OCI-LY7 (cell line): Measurements from ENCODE around the gene CDKAL1. TPM values are rescaled to one million over a fixed set of nuclear protein-coding genes. Genes with fewer than 3 reads are reported as not detected.
"Not testable (repeated sequence)": the region's sequence is repeated elsewhere in the genome, so short reads cannot be mapped to it uniquely, and the experiment has no call there.

Experiments
- BruUV-seq: library from RNA; stranded (reverse); fragments of 400-500 nt; replicated peaks from 2 replicates; lab custom pipeline; 2021; lab: Mats Ljungman, UMichigan
- CTCF ChIA-PET: fragments of 300-600 bp; sonication (Branson Sonifier 250); formaldehyde crosslinking; loops from one replicate; lab custom pipeline; 2022; ENCODE audit warnings: antibody characterized with exemption; ENCODE audit not compliant: unreplicated experiment; lab: Charles Lee
- POLR2A ChIA-PET: fragments of 300-600 bp; sonication (Branson Sonifier 250); formaldehyde crosslinking; loops from one replicate; lab custom pipeline; 2022; ENCODE audit warnings: antibody characterized with exemption; lab: Charles Lee
- DNase-seq: peaks from one replicate; pipeline ENCODE4 v3.0.0-alpha.2; 2015; ENCODE audit warnings: low spot score
- H2AFZ ChIP-seq: fragments of 200-600 bp; sonication (generic), shearing (Covaris generic); 2 replicates; pipeline ENCODE4 v1.6.1; 2014; ENCODE audit warnings: mild to moderate bottlenecking, antibody characterized with exemption, low read length, moderate library complexity
- H3K27ac ChIP-seq: fragments of 200-600 bp; sonication (generic); 2 replicates; pipeline ENCODE4 v1.5.1; 2014; ENCODE audit warnings: mixed run types, low read depth, mild to moderate bottlenecking, moderate library complexity, low read length, inconsistent platforms; ENCODE audit not compliant: poor library complexity, severe bottlenecking
- H3K36me3 ChIP-seq: fragments of 200-600 bp; sonication (generic); 2 replicates; pipeline ENCODE4 v1.6.1; 2014; ENCODE audit warnings: mild to moderate bottlenecking, antibody characterized with exemption, low read length, moderate library complexity, mixed read lengths; ENCODE audit not compliant: insufficient read depth
- H3K4me1 ChIP-seq: fragments of 200-600 bp; sonication (generic); 2 replicates; pipeline ENCODE4 v1.5.1; 2014; ENCODE audit warnings: mild to moderate bottlenecking, low read length; ENCODE audit not compliant: insufficient read depth, poor library complexity, severe bottlenecking
- H3K4me2 ChIP-seq: fragments of 200-600 bp; sonication (generic); 2 replicates; pipeline ENCODE4 v1.6.1; 2014; ENCODE audit warnings: mild to moderate bottlenecking, low read length
- H3K4me3 ChIP-seq: fragments of 200-600 bp; sonication (generic); 2 replicates; pipeline ENCODE4 v1.5.1; 2014; ENCODE audit warnings: mild to moderate bottlenecking, low read depth, low read length; ENCODE audit not compliant: poor library complexity, severe bottlenecking
- H3K79me2 ChIP-seq: fragments of 200-600 bp; sonication (generic); 2 replicates; pipeline ENCODE4 v1.6.1; 2016; ENCODE audit warnings: low read depth, mild to moderate bottlenecking, low read length, moderate library complexity, mixed read lengths; ENCODE audit not compliant: insufficient read depth
- H3K9me2 ChIP-seq: fragments of 200-600 bp; sonication (generic); 2 replicates; pipeline ENCODE4 v1.6.1; 2016; ENCODE audit warnings: mild to moderate bottlenecking, low read length, mixed read lengths; ENCODE audit not compliant: insufficient read depth
- H3K9me3 ChIP-seq: fragments of 200-600 bp; sonication (generic); 2 replicates; pipeline ENCODE4 v1.6.1; 2014; ENCODE audit warnings: mild to moderate bottlenecking, mixed run types, low read length, mixed read lengths
- H4K20me1 ChIP-seq: fragments of 200-600 bp; sonication (generic); 2 replicates; pipeline ENCODE4 v1.6.1; 2014; ENCODE audit warnings: mild to moderate bottlenecking, antibody characterized with exemption, low read length, moderate library complexity, mixed read lengths; ENCODE audit not compliant: insufficient read depth
- CTCF ChIP-seq: fragments of 200-600 bp; sonication (generic); conservative IDR thresholded peaks from 2 replicates; pipeline ENCODE4 v1.5.1; 2014; ENCODE audit warnings: mild to moderate bottlenecking, antibody characterized with exemption, low read length, moderate library complexity, mixed read lengths
- EZH2phosphoT487 ChIP-seq: fragments of 200-600 bp; sonication (generic); IDR thresholded peaks from 2 replicates; pipeline ENCODE4 v1.6.1; 2018; ENCODE audit warnings: low read depth, borderline replicate concordance, mild to moderate bottlenecking, mixed run types, antibody characterized with exemption, low read length, moderate library complexity, mixed read lengths
- intact Hi-C: fragments of 100-400 bp; cut with micrococcal nuclease; formaldehyde crosslinking; loops from one replicate; pipeline ENCODE4 v1.10.0; 2022; ENCODE audit not compliant: unreplicated experiment
- total RNA-seq, 2 experiments: library from RNA; depleted of rRNA in 1 of 2; stranded (reverse); fragments of >200 nt in 1 of 2; shearing (Covaris generic) in 1 of 2; gene quantifications; 2 replicates each; pipeline ENCODE4 v1.2.3, GENCODE V29; 2014 to 2022

The CDKAL1 gene
- total RNA-seq, 2 experiments from 2014 or later: 19.9 to 21.1 TPM

- H3K79me2 ChIP-seq: no peaks in the 10 kb centered on the region
- no peak overlapping the region for H3K27ac ChIP-seq
- H3K9me2 ChIP-seq: no peaks in the 10 kb centered on the region; the same call in 1 of the 2 replicates
- no peak overlapping the region for H2AFZ ChIP-seq
- no TSS peak for BruUV-seq
- no peaks in the 10 kb centered on the region for H3K36me3 ChIP-seq
- POLR2A ChIA-PET: no interaction called here
- H3K4me1 ChIP-seq: no peaks in the 10 kb centered on the region
- CTCF ChIA-PET: no interaction called here
- H3K9me3 ChIP-seq: no peaks in the 10 kb centered on the region
- DNase-seq: no peak
- H4K20me1 ChIP-seq: no peaks in the 10 kb centered on the region
- TF ChIP-seq CTCF: no peak
- TF ChIP-seq EZH2phosphoT487: no peak
- no peak overlapping the region for H3K4me2 ChIP-seq
- intact Hi-C loops: no loop called here
- no peak overlapping the region for H3K4me3 ChIP-seq
These were observed 517.5 kb downstream of the CDKAL1 start for GRCh38 chr6:21051777-21052176.

- H3K79me2 ChIP-seq: no peaks in the 10 kb centered on the region
- no peak for TF ChIP-seq CTCF
- TF ChIP-seq EZH2phosphoT487: no peak
- no peak overlapping the region for H3K4me3 ChIP-seq
- H3K9me3 ChIP-seq: no peaks in the 10 kb centered on the region
- H3K36me3 ChIP-seq: no peaks in the 10 kb centered on the region
- intact Hi-C loops: no loop called here
- H2AFZ ChIP-seq: no peak overlapping the region
- DNase-seq: no peak
- H3K4me1 ChIP-seq: no peaks in the 10 kb centered on the region
- H4K20me1 ChIP-seq: no peaks in the 10 kb centered on the region
- no TSS peak for BruUV-seq
- no peak overlapping the region for H3K4me2 ChIP-seq
- no peaks in the 10 kb centered on the region; the same call in 1 of the 2 replicates for H3K9me2 ChIP-seq
- H3K27ac ChIP-seq: no peak overlapping the region
- ChIA-PET POLR2A (interaction anchor here (0.6 to 0.9 kb wide), 2 partner anchors 15 to 458 kb away, joined by 3 to 5 read pairs; no protein-coding TSS in a partner anchor), CTCF (no interaction called here)
These were observed 519.4 kb downstream of the CDKAL1 start for GRCh38 chr6:21053612-21054011.

- DNase-seq, H3K9me2 ChIP-seq, H3K9me3 ChIP-seq, H3K4me1 ChIP-seq, intact Hi-C loops, H2AFZ ChIP-seq, H4K20me1 ChIP-seq, H3K4me3 ChIP-seq, POLR2A ChIA-PET, H3K27ac ChIP-seq, CTCF ChIA-PET, H3K36me3 ChIP-seq, BruUV-seq, H3K79me2 ChIP-seq, H3K4me2 ChIP-seq: not testable (repeated sequence)
These were observed 521.2 kb downstream of the CDKAL1 start for GRCh38 chr6:21055480-21055879.
